Body of pancreas (tissue), 4 donors: ENCODE data around the gene NINL.

Experiments used
- CTCF ChIP-seq, 7 experiments: fragments of 450-650 bp in 4 of 7; fragments of 200-600 bp in 3 of 7; sonication (generic) in 3 of 7; IDR thresholded peaks; one replicate each; pipeline ENCODE4 v1.5.1; 2016 to 2019; ENCODE audit warnings: antibody characterized with exemption in 7 of 7
- POLR2A ChIP-seq, 3 donors: fragments of 450-650 bp; IDR thresholded peaks; one replicate each; pipeline ENCODE4 v1.6.1; 2016; ENCODE audit warnings: antibody characterized with exemption in 3 of 3, mild to moderate bottlenecking in 2 of 3

GRCh38 chr20:25509084-25509483 lies 76.2 kb downstream of the NINL start:
- no peak for TF ChIP-seq CTCF (IDR thresholded peaks at IDR 0.05)
- no peak for TF ChIP-seq POLR2A (IDR thresholded peaks at IDR 0.05)
